Loucy (cell line): Measurements from ENCODE around the gene IGFL3.
"Not testable (repeated sequence)": the region's sequence is repeated elsewhere in the genome, so short reads cannot be mapped to it uniquely, and the experiment has no call there.

Experiments used
- H2AFZ ChIP-seq: fragments of 200-600 bp; sonication (generic); 2 replicates; pipeline ENCODE4 v1.6.0; 2016; ENCODE audit warnings: antibody characterized with exemption, mild to moderate bottlenecking, low read length, moderate library complexity
- H3F3A ChIP-seq: fragments of 200-600 bp; 2 replicates; pipeline ENCODE4 v1.6.0; 2016; ENCODE audit warnings: antibody characterized with exemption, low read depth, mild to moderate bottlenecking
- H3K27me3 ChIP-seq: fragments of 200-600 bp; sonication (generic); 2 replicates; pipeline ENCODE4 v1.6.1; 2014; ENCODE audit warnings: low read length, mild to moderate bottlenecking; ENCODE audit not compliant: insufficient read depth, poor library complexity, severe bottlenecking
- H3K36me3 ChIP-seq: fragments of 200-600 bp; sonication (generic); 2 replicates; pipeline ENCODE4 v1.6.1; 2016; ENCODE audit warnings: low read length; ENCODE audit not compliant: insufficient read depth
- H3K4me1 ChIP-seq: fragments of 200-600 bp; sonication (generic); 2 replicates; pipeline ENCODE4 v1.5.1; 2014; ENCODE audit warnings: low read length, mild to moderate bottlenecking; ENCODE audit not compliant: insufficient read depth, poor library complexity, severe bottlenecking
- H3K4me2 ChIP-seq: fragments of 200-600 bp; sonication (generic); 2 replicates; pipeline ENCODE4 v1.6.0; 2014; ENCODE audit warnings: antibody characterized with exemption, low read length, low read depth, mild to moderate bottlenecking; ENCODE audit not compliant: poor library complexity, severe bottlenecking
- H3K4me3 ChIP-seq: fragments of 200-600 bp; sonication (generic); 2 replicates; pipeline ENCODE4 v1.5.1; 2014; ENCODE audit warnings: low read length, mild to moderate bottlenecking, mixed read lengths; ENCODE audit not compliant: poor library complexity, severe bottlenecking
- H3K79me2 ChIP-seq: fragments of 200-600 bp; sonication (generic); 2 replicates; pipeline ENCODE4 v1.6.1; 2014; ENCODE audit warnings: low read length; ENCODE audit not compliant: insufficient read depth
- H3K9ac ChIP-seq: fragments of 200-600 bp; sonication (generic); 2 replicates; pipeline ENCODE4 v1.6.0; 2014; ENCODE audit warnings: mild to moderate bottlenecking, low read depth, low read length, moderate library complexity; ENCODE audit not compliant: poor library complexity, severe bottlenecking
- H3K9me2 ChIP-seq: fragments of 200-600 bp; sonication (generic); replicated peaks from 2 replicates; pipeline ENCODE4 v1.6.1; 2016; ENCODE audit warnings: low read depth, low read length, mixed read lengths
- H3K9me3 ChIP-seq: fragments of 200-600 bp; sonication (generic); 2 replicates; pipeline ENCODE4 v1.6.1; 2014; ENCODE audit warnings: mild to moderate bottlenecking, antibody characterized with exemption, low read length, low read depth; ENCODE audit not compliant: insufficient read depth
- H4K20me1 ChIP-seq: fragments of 200-600 bp; sonication (generic); 2 replicates; pipeline ENCODE4 v1.6.0; 2014; ENCODE audit warnings: antibody characterized with exemption, low read length, mild to moderate bottlenecking; ENCODE audit not compliant: insufficient read depth, poor library complexity, severe bottlenecking
- CTCF ChIP-seq: fragments of 200-600 bp; sonication (generic); conservative IDR thresholded peaks from 2 replicates; pipeline ENCODE4 v1.5.1; 2014; ENCODE audit warnings: mild to moderate bottlenecking, antibody characterized with exemption, low read length
- EZH2phosphoT487 ChIP-seq: fragments of 200-600 bp; IDR thresholded peaks from 2 replicates; pipeline ENCODE4 v1.6.1; 2018; ENCODE audit warnings: antibody characterized with exemption, mild to moderate bottlenecking, moderate library complexity, borderline replicate concordance

Gene IGFL3

DNA sequence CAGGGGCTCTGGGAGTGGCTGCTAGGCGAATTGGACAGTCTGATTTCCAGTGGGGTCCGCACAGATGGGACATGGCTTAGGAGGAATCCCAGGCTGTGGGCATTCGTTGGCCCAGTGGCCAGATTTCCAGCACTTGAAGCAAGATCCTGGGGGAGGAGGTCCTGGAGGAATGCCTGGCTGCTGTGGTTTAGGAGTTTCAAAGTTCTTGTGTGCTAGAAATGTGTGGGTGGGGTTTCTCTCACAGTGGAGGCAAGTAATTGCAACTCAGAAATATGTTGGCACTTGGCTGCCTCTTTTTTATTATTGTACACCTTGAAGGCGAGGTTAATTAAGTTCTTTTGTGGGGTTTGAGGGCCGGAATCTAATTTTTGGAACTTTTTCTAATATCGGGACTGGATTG, 17.1 kb downstream of the IGFL3 start:
- Histone ChIP-seq H3K4me3 (no peak overlapping the region), H3K9me2 (no peaks in the 10 kb centered on the region), H3F3A (no peaks in the 10 kb centered on the region), H3K4me2 (no peak overlapping the region), H3K79me2 (no peaks in the 10 kb centered on the region), H3K36me3 (no peaks in the 10 kb centered on the region), H3K4me1 (no peaks in the 10 kb centered on the region), H3K27me3 (no peaks in the 10 kb centered on the region), H3K9me3 (no peaks in the 10 kb centered on the region), H4K20me1 (no peaks in the 10 kb centered on the region), H2AFZ (no peak overlapping the region), H3K9ac (no peak overlapping the region)
- no peak for TF ChIP-seq EZH2phosphoT487
- TF ChIP-seq CTCF = no peak

DNA sequence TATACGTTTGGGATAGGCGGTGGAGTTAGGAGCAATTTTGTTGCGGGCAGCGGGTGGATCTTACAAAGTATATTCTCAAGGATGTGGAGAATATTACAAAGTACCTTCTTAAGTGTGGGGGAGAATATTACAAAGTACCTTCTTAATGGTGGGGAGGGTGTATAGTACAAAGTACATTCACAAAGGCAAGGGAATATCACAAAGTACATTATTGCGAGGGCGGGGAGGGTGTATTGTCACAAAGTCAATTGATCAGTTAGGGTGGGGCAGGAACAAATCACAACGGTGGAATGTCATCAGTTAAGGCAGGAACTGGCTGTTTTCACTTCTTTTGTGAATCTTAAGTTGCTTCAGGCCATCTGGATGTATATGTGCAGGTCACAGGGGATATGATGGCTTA, 22.2 kb downstream of the IGFL3 start:
- H3K9me2 ChIP-seq, H3K4me2 ChIP-seq, H4K20me1 ChIP-seq, H3K27me3 ChIP-seq, H3K79me2 ChIP-seq, H3F3A ChIP-seq, H3K9me3 ChIP-seq, H3K9ac ChIP-seq, H3K36me3 ChIP-seq, H2AFZ ChIP-seq, H3K4me3 ChIP-seq, H3K4me1 ChIP-seq: not testable (repeated sequence)

DNA sequence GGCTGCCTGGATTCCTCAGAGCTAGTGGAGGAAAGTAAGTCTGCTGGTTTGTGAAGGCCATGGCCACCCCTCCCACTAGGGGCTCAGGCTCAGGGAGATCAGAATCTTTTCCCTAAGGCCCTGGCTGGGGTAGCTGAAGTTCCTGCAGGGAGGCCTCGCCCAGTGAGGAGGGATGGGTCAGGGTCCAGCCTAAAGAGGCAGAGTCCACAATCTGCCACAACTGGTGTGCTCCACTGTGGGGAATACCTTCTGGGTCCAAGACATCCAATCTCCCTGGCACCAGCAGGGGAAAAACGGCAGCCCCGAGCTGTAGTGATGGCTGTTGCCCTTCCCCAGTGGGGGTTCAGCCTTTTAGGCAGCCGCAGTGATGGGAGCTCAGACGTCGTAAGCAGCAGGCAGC, 23.2 kb downstream of the IGFL3 start:
- Histone ChIP-seq H3K27me3 (no peaks in the 10 kb centered on the region), H3F3A (no peaks in the 10 kb centered on the region), H3K9me2 (no peaks in the 10 kb centered on the region)

More for the DNA sequence above, 23.2 kb downstream of the IGFL3 start:
- H3K4me2 ChIP-seq = no peak overlapping the region
- no peaks in the 10 kb centered on the region for H3K9me3 ChIP-seq
- TF ChIP-seq EZH2phosphoT487 = no peak
- TF ChIP-seq CTCF = no peak
- no peaks in the 10 kb centered on the region for H3K79me2 ChIP-seq
- H2AFZ ChIP-seq = no peak overlapping the region
- H3K9ac ChIP-seq = no peak overlapping the region
- H4K20me1 ChIP-seq = no peaks in the 10 kb centered on the region
- no peaks in the 10 kb centered on the region for H3K4me1 ChIP-seq
- H3K4me3 ChIP-seq = no peak overlapping the region
- no peaks in the 10 kb centered on the region for H3K36me3 ChIP-seq
